NCI-H526 (cell line): ENCODE data around the gene TXNDC5.
"Not testable (repeated sequence)": the region's sequence is repeated elsewhere in the genome, so short reads cannot be mapped to it uniquely, and the experiment has no call there.

Experiments used
- DNase-seq, 2 experiments: peaks; one replicate each; lab custom pipeline; 2025; lab: John Stamatoyannopoulos, UW

TXNDC5 gene

GRCh38 chr6:7914311-7914710, 3.7 kb upstream of the TXNDC5 start:
- DNase-seq, result no peak

DNA sequence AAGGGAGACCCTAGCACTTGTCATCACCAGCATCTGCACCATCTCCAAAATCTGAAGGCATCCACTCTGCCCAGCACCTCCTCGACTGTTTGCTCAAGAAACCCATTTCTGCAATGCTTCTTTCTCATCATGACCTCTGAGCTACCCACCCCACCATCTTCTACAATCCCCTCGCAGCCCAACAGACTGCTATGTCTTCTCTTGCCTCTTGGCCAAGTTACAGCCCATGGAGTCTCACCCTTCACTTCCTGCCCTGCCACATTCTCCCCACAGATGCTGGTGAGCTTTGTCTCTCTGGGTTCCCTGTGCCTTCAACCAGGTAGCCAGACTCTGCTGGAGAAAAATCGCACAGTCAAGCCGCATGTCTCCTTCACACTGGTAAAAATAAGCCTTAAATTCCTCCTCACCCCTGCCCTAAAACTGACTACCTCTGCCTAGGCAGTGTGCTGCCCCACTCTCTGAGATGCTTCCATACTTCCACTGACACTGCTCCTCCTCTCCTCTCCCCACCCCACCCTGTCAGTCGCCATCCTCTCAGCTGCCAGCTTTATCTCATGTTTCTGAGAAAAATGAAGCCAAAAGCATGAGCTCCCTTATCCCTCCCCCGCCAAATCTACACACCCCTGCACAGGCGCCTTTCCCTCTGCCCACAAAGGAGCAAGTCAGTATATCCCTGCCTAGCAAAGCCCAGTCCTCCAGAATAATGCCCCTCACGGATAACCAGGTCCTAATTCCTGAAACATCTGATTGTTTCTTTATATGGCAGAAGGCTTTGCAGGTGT, 2.3 kb upstream of the TXNDC5 start:
- no peak for DNase-seq

DNA sequence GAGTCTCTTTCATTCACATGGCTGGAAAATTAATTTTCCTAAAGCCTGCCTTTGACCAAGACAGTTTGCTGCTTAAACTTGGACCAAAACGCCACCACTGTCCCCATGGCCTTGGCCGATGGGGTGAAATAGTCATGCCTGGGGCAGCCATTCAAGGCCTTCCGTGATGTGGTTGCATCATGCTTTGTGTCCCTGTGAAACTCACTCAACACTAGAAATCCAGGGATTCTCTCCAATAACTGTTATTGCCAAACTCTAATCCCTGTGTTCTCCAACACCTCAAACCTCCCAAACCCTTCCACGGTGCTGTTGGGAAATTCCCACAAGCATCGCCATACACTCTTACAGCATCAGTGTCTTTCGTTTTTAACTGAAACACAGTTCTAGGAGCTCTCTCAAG, 1.4 kb upstream of the TXNDC5 start:
- no peak for DNase-seq

DNA sequence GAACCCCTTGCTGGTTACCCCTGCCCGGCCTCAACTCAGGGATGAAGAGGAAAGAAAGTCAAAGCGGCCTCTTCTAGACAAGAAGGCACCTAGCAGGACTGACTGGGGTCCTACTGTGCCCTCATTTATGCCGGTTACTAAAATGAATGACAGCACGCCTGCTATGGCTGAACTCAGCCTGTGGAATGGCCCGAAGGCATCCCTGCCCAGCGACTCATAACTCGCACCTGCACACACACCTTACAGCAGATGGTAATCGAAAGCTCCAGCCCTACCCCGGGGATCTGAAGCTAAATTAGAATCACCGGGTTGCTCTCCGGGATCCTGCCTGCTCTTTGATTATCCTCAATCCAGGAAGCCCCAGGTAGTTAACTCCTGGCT, 747 bp upstream of the TXNDC5 start:
- DNase-seq, result peak; percentile 26 to 57

GRCh38 chr6:7910298-7910653, 312 bp downstream of the TXNDC5 start:
- peak in 1 of 2 experiments; percentile 60 for DNase-seq

GRCh38 chr6:7909323-7910276, 988 bp downstream of the TXNDC5 start:
- peak in 1 of 2 experiments; percentile 59 for DNase-seq

- no peak for DNase-seq
These were observed 3.4 kb downstream of the TXNDC5 start for GRCh38 chr6:7907159-7907558.

DNA sequence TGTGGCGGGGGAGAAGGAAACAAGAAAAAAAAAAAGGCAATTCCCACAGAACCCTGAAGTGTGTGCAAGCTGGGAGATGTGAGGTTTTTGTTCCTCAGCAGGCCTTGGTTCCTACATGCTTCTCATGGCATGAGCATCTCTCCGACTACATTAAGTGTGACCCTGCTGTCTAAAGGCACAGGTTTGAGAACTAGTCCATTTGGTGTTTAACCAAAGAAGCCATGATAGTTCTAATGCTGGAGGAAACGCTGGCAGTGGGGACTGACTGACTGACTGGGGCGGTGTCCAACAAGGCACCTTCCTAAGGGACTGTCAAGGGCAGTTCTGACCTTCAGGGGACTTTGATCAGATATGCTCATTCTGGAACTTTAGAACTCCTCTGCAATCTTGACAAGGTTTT, 3.8 kb downstream of the TXNDC5 start:
- no peak for DNase-seq

GRCh38 chr6:7905416-7905815, 5.2 kb downstream of the TXNDC5 start:
- no peak for DNase-seq

GRCh38 chr6:7904654-7905319, 5.8 kb downstream of the TXNDC5 start:
- DNase-seq, result no peak

- no peak for DNase-seq
These were observed 6.9 kb downstream of the TXNDC5 start for GRCh38 chr6:7903673-7904072.

DNA sequence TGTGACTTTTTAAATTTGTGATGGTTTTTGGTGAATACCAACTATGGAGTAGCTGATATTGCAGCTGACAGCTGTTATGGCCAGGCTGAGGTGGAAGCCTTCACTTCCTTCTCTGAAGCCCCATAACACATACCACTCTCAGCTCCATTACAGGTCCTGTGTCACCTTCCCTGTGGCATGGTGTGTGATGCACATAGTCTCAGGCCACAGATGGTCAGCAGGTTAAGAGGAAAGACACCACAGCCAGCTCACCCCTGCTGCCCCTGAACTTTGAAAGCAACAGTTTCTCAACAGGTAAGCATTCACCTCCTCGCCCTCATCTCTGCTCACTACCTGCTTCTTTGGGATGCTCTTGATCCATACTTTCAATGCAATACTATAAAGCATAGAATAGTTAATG, 7.7 kb downstream of the TXNDC5 start:
- DNase-seq, result no peak

- DNase-seq, result no peak
These were observed 8.4 kb downstream of the TXNDC5 start for GRCh38 chr6:7902221-7902620.

GRCh38 chr6:7901780-7902179, 8.8 kb downstream of the TXNDC5 start:
- DNase-seq, result no peak

GRCh38 chr6:7901056-7901455, 9.5 kb downstream of the TXNDC5 start:
- no peak for DNase-seq

DNA sequence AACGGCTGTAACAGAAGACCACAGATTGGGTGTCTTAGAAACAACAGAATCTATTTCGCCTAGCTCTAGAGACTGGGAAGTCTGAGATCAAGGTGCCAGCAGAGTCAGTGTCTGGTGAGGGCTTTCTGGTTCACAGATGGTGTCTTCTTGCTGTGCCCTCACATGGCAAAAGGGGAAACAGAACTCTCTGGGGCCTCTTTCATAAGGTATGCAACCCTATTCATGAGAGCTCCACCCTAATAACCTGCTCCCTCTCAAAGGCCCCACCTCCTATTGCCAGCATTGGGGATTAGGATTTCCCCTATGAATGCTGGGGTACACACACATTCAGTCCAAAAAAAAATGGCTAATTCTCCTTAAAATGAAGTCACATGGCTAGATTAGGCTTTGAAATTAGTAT, 10.0 kb downstream of the TXNDC5 start:
- no peak for DNase-seq

DNA sequence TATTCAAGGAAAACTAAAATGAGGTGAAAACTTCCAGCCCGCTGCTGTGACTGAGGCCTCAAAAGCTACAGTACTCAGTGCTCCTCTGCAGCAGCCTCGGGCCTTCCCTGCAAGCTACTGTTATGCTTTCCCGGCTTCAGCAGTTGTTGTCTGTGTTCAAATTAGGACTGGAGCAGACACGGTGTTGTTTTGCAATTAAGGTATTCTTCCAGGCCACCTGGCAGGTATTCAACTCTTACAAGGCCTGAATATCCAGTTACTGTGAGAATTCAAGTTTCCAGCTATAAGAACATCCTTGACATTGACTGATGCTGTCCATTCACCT, 10.7 kb downstream of the TXNDC5 start:
- no peak for DNase-seq

GRCh38 chr6:7899101-7899888, 11.3 kb downstream of the TXNDC5 start:
- peak in 1 of 2 experiments; percentile 5 for DNase-seq

GRCh38 chr6:7898193-7898586, 12.4 kb downstream of the TXNDC5 start:
- not testable (repeated sequence) for DNase-seq

DNA sequence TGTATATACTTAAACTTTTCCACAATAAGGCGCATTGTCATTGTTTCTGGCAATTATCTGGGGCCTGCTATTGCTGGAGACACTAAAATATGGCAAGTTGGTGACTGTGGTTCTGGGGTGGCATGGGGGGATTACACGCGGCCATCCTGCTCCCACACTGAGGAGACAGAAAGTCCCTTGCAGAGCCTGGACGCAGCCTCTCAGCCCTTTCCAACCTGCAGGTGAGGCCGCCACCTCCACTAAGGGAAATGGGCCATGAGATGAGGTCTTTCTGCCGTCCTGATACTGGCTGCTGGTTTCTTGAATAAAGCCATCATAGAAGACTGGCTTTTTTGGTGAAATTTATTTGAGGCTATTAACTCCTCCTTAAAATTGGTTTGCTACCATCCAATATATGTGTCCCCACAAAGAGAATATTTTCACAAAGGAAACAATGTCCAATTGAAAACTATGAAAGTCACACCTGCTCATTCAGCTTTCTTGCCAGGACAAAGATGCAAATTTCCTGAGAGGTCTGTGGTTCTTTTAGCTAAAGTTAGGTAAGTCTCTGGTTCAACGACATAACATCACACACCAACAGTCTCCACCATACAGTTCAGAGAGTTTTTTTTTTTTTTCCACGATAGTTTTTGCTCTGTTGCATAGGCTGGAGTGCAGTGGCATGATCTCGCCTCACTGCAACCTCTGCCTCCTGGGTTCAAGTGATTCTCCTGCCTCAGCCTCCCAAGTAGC, 13.0 kb downstream of the TXNDC5 start:
- DNase-seq, result no peak

- DNase-seq, result no peak
These were observed 14.1 kb downstream of the TXNDC5 start for GRCh38 chr6:7896465-7896987.
